Nephron progenitor cell (in vitro differentiated cells): Measurements from ENCODE around the gene ARHGAP26.

Experiments
- DNase-seq: peaks from one replicate; pipeline ENCODE4 v3.0.0; 2021
- H3K27ac Mint-ChIP-seq: 2 replicates; pipeline ENCODE4 v1.8.0; 2021; ENCODE audit warnings: mild to moderate bottlenecking, moderate library complexity, mixed read lengths
- H3K27me3 Mint-ChIP-seq: 2 replicates; pipeline ENCODE4 v1.8.0; 2021; ENCODE audit warnings: mild to moderate bottlenecking, low read depth, mixed read lengths; ENCODE audit not compliant: poor library complexity
- H3K36me3 Mint-ChIP-seq: 2 replicates; pipeline ENCODE4 v1.8.0; 2021; ENCODE audit warnings: low read depth, mixed read lengths
- H3K4me1 Mint-ChIP-seq: 2 replicates; pipeline ENCODE4 v1.8.0; 2021; ENCODE audit warnings: mixed read lengths
- H3K4me3 Mint-ChIP-seq: 2 replicates; pipeline ENCODE4 v1.8.0; 2021; ENCODE audit warnings: mild to moderate bottlenecking, moderate library complexity, mixed read lengths
- H3K9me3 Mint-ChIP-seq: 2 replicates; pipeline ENCODE4 v1.8.0; 2021; ENCODE audit warnings: mild to moderate bottlenecking, moderate library complexity, mixed read lengths
- CTCF ChIP-seq: fragments of 200-600 bp; sonication (generic); IDR thresholded peaks from 2 replicates; pipeline ENCODE4 v1.5.0; 2021; ENCODE audit warnings: antibody characterized with exemption

ARHGAP26 gene

GRCh38 chr5:142863856-142864255 is 93.7 kb downstream of the ARHGAP26 start:
- H3K27ac Mint-ChIP-seq, result no peak overlapping the region
- peaks cover 8% of the 10 kb centered on the region for H3K4me1 Mint-ChIP-seq
- no peak overlapping the region for H3K4me3 Mint-ChIP-seq
- H3K27me3 Mint-ChIP-seq, result peaks cover 7% of the 10 kb centered on the region
- no peaks in the 10 kb centered on the region for H3K36me3 Mint-ChIP-seq
- H3K9me3 Mint-ChIP-seq, result no peaks in the 10 kb centered on the region
- no peak for TF ChIP-seq CTCF
- DNase-seq, result no peak

GRCh38 chr5:142864290-142865260 is 94.4 kb downstream of the ARHGAP26 start:
- Mint-ChIP-seq H3K36me3 (no peaks in the 10 kb centered on the region), H3K27me3 (peaks cover 7% of the 10 kb centered on the region), H3K27ac (no peak overlapping the region), H3K4me1 (peaks cover 7% of the 10 kb centered on the region), H3K4me3 (no peak overlapping the region), H3K9me3 (no peaks in the 10 kb centered on the region)
- DNase-seq, result no peak
- no peak for TF ChIP-seq CTCF

- H3K36me3 Mint-ChIP-seq, result no peaks in the 10 kb centered on the region
- H3K27me3 Mint-ChIP-seq, result peaks cover 7% of the 10 kb centered on the region
- no peak for TF ChIP-seq CTCF
- peaks cover 7% of the 10 kb centered on the region for H3K4me1 Mint-ChIP-seq
- H3K27ac Mint-ChIP-seq, result no peak overlapping the region
- DNase-seq, result no peak
- no peak overlapping the region for H3K4me3 Mint-ChIP-seq
- H3K9me3 Mint-ChIP-seq, result no peaks in the 10 kb centered on the region
Measured at GRCh38 chr5:142865631-142866030, 95.5 kb downstream of the ARHGAP26 start.

GRCh38 chr5:142866563-142867275 is 96.5 kb downstream of the ARHGAP26 start:
- no peaks in the 10 kb centered on the region for H3K9me3 Mint-ChIP-seq
- peaks cover 10% of the 10 kb centered on the region for H3K4me1 Mint-ChIP-seq
- H3K36me3 Mint-ChIP-seq, result no peaks in the 10 kb centered on the region
- peaks cover 7% of the 10 kb centered on the region for H3K27me3 Mint-ChIP-seq
- no peak overlapping the region for H3K4me3 Mint-ChIP-seq
- DNase-seq, result peak; percentile 24
- no peak overlapping the region for H3K27ac Mint-ChIP-seq
- peak; percentile 48 for TF ChIP-seq CTCF

- H3K9me3 Mint-ChIP-seq, result no peaks in the 10 kb centered on the region
- no peak overlapping the region for H3K27ac Mint-ChIP-seq
- TF ChIP-seq CTCF, result no peak
- DNase-seq, result no peak
- peaks cover 14% of the 10 kb centered on the region for H3K4me1 Mint-ChIP-seq
- no peaks in the 10 kb centered on the region for H3K36me3 Mint-ChIP-seq
- peaks cover 5% of the 10 kb centered on the region for H3K27me3 Mint-ChIP-seq
- no peak overlapping the region for H3K4me3 Mint-ChIP-seq
Measured at GRCh38 chr5:142869886-142870285, 99.7 kb downstream of the ARHGAP26 start.
